GM12878 (cell line): ENCODE results near the gene UPK1B. TPM values are rescaled to one million over a fixed set of nuclear protein-coding genes. Genes with fewer than 3 reads are reported as not detected.

Source experiments
- ATAC-seq: fragments of 200-7000 bp; cut with Tn5 transposase; 3 replicates; pipeline ENCODE4 v1.9.1; 2020; ENCODE audit warnings: mild to moderate bottlenecking, moderate library complexity
- BruUV-seq: library from RNA; stranded (reverse); fragments of 400-500 nt; replicated peaks from 2 replicates; lab custom pipeline; 2021; lab: Mats Ljungman, UMichigan
- CTCF ChIA-PET: fragments of 300-600 bp; sonication (Branson Sonifier 250); formaldehyde crosslinking; extraction: SDS; loops from one replicate; lab custom pipeline; 2021; ENCODE audit warnings: inconsistent platforms; lab: Yijun Ruan, JAX
- POLR2A ChIA-PET: fragments of 350-600 bp; formaldehyde crosslinking; extraction: SDS; loops from one replicate; lab custom pipeline; 2021; ENCODE audit warnings: inconsistent platforms; lab: Charles Lee
- RAD21 ChIA-PET: fragments of 300-600 bp; sonication (Branson Sonifier 250); formaldehyde crosslinking; loops from one replicate; lab custom pipeline; 2023; ENCODE audit warnings: antibody characterized with exemption; ENCODE audit not compliant: unreplicated experiment; lab: Charles Lee
- SMC1A ChIA-PET: fragments of 300-600 bp; sonication (Branson Sonifier 250); formaldehyde crosslinking; loops from one replicate; lab custom pipeline; 2023; ENCODE audit not compliant: unreplicated experiment, uncharacterized antibody; lab: Charles Lee
- DNase-seq: peaks from one replicate; pipeline ENCODE4 v3.0.0-alpha.2; 2011; ENCODE audit warnings: low read depth, low spot score
- FAIRE-seq: peaks from 3 replicates; lab custom pipeline; 2011; peaks lifted over from hg19 to GRCh38; lab: Jason Lieb, UNC
- H2AFZ ChIP-seq: 2 replicates; pipeline ENCODE4 v1.6.0; 2011; ENCODE audit warnings: low read depth, low read length, control low read depth; ENCODE audit not compliant: control insufficient read depth
- H3K27ac ChIP-seq: 2 replicates; pipeline ENCODE4 v1.5.1; 2011; ENCODE audit warnings: control low read depth; ENCODE audit not compliant: control insufficient read depth, insufficient read depth
- H3K27me3 ChIP-seq, 2 experiments: replicated peaks in 1 of 2; 2 replicates each; pipeline versions ENCODE4 v1.6.0 to v1.6.1; 2011; ENCODE audit warnings: low read length in 1 of 2; ENCODE audit not compliant: control insufficient read depth in 2 of 2, insufficient read depth in 2 of 2
- H3K36me3 ChIP-seq, 2 experiments: 2 replicates each; pipeline ENCODE4 v1.5.1; 2011; ENCODE audit warnings: low read length in 1 of 2; ENCODE audit not compliant: control insufficient read depth in 2 of 2, insufficient read depth in 2 of 2
- H3K4me1 ChIP-seq: 2 replicates; pipeline ENCODE4 v1.6.1; 2011; ENCODE audit warnings: mild to moderate bottlenecking, low read length, moderate library complexity, mixed read lengths; ENCODE audit not compliant: control insufficient read depth, insufficient read depth
- H3K4me2 ChIP-seq: 2 replicates; pipeline ENCODE4 v1.6.0; 2011; ENCODE audit warnings: control low read depth; ENCODE audit not compliant: control insufficient read depth, insufficient read depth
- H3K4me3 ChIP-seq: fragments of 200-600 bp; sonication (generic); 2 replicates; pipeline ENCODE4 v1.5.1; 2016
- H3K79me2 ChIP-seq: 2 replicates; pipeline ENCODE4 v1.6.0; 2011; ENCODE audit warnings: low read length; ENCODE audit not compliant: control insufficient read depth, insufficient read depth
- H3K9ac ChIP-seq: 2 replicates; pipeline ENCODE4 v1.8.0; 2011; ENCODE audit warnings: low read length, control low read depth, mixed read lengths; ENCODE audit not compliant: control insufficient read depth, insufficient read depth
- H3K9me3 ChIP-seq: replicated peaks from 3 replicates; pipeline ENCODE4 v1.5.1; 2011; ENCODE audit warnings: mild to moderate bottlenecking, low read length; ENCODE audit not compliant: control insufficient read depth, insufficient read depth
- H4K20me1 ChIP-seq: 2 replicates; pipeline ENCODE4 v1.6.0; 2011; ENCODE audit not compliant: control insufficient read depth, insufficient read depth
- BACH1 ChIP-seq: fragments of 450-650 bp; IDR thresholded peaks from 2 replicates; pipeline ENCODE4 v1.6.1; 2017; ENCODE audit warnings: mild to moderate bottlenecking, borderline replicate concordance
- DPF2 ChIP-seq: fragments of 450-650 bp; IDR thresholded peaks from 2 replicates; pipeline ENCODE4 v1.6.1; 2017; ENCODE audit warnings: mild to moderate bottlenecking
- EGR1 ChIP-seq, 2 experiments: IDR thresholded peaks; 1 replicate in 1 of 2; 2 replicates in 1 of 2; pipeline ENCODE4 v1.6.1; 2011 to 2012; ENCODE audit warnings: low read depth in 2 of 2, low read length in 2 of 2, borderline replicate concordance in 1 of 2, mild to moderate bottlenecking in 1 of 2, moderate library complexity in 1 of 2
- ESRRA ChIP-seq: IDR thresholded peaks from 2 replicates; pipeline ENCODE4 v1.6.1; 2012; ENCODE audit warnings: mild to moderate bottlenecking, low read length, improper control_type of control experiment
- HDAC6 ChIP-seq: fragments of 200-600 bp; sonication (generic); IDR thresholded peaks from one replicate; pipeline ENCODE4 v1.8.0; 2017; ENCODE audit warnings: antibody characterized with exemption; ENCODE audit not compliant: unreplicated experiment
- MXI1 ChIP-seq: fragments of 150-350 bp; IDR thresholded peaks from 2 replicates; pipeline ENCODE4 v1.6.1; 2011; ENCODE audit warnings: low read depth, mild to moderate bottlenecking, inconsistent platforms, low read length, improper control_type of control experiment
- POLR2A ChIP-seq: IDR thresholded peaks from 2 replicates; pipeline ENCODE4 v1.6.1; 2011; ENCODE audit warnings: low read depth, mild to moderate bottlenecking, low read length
- POU2F2 ChIP-seq: IDR thresholded peaks from 3 replicates; pipeline ENCODE4 v1.6.1; 2011; ENCODE audit warnings: low read depth, mild to moderate bottlenecking, low read length, borderline replicate concordance
- SMARCA5 ChIP-seq: fragments of 450-650 bp; IDR thresholded peaks from 2 replicates; pipeline ENCODE4 v1.6.1; 2017; ENCODE audit warnings: mild to moderate bottlenecking
- SREBF2 ChIP-seq: IDR thresholded peaks from 2 replicates; pipeline ENCODE4 v1.6.1; 2012; ENCODE audit warnings: mild to moderate bottlenecking, low read length
- WGBS: methylation state at CpG from one replicate; pipeline ENCODE4 v1.1.6; 2016; ENCODE audit warnings: low lambda C conversion rate; ENCODE audit not compliant: insufficient replicate concordance, insufficient coverage; ENCODE audit errors: missing lambda C conversion rate; 5-methylcytosine and 5-hydroxymethylcytosine counted together
- in situ Hi-C: fragments of 300-500 bp; cut with MboI; formaldehyde crosslinking; loops from 9 replicates; pipeline ENCODE4 v1.14.3; 2018; ENCODE audit warnings: mixed read lengths
- intact Hi-C: fragments of 100-400 bp; cut with micrococcal nuclease; formaldehyde crosslinking; loops from one replicate; pipeline ENCODE4 v1.14.2; 2022; ENCODE audit not compliant: unreplicated experiment
- polyA plus RNA-seq, 11 experiments: library from polyadenylated mRNA; depleted of rRNA in 4 of 11; unstranded in 6 of 11; stranded (reverse) in 5 of 11; fragments of >200 nt; fragmentation: Nextera tagmentation in 4 of 11; fragmentation: Illumina TruSeq in 1 of 11; extraction: Ambion mirVana in 4 of 11; extraction: Trizol in 1 of 11; gene quantifications; 1 replicate in 1 of 11; 2 replicates in 10 of 11; pipeline versions ENCODE4 v1.2.1 to v1.2.3, GENCODE V29; 2011 to 2016; ENCODE audit warnings: inconsistent platforms in 2 of 11, missing spikeins in 2 of 11, low read depth in 1 of 11
- total RNA-seq, 4 experiments: library from RNA; depleted of rRNA in 3 of 4; stranded (reverse); fragments of >200 nt in 3 of 4; fragmentation: Illumina TruSeq in 1 of 4; extraction: Trizol in 1 of 4; gene quantifications; 2 replicates each; pipeline versions ENCODE4 v1.2.1 to v1.2.3, GENCODE V29; 2013 to 2021
- TF ChIP-seq, protein P1 (sequence below), 3 experiments: IDR thresholded peaks in 2 of 3; conservative IDR thresholded peaks in 1 of 3; 2 replicates each; pipeline ENCODE4 v1.5.1; 2011; ENCODE audit warnings: low read depth in 3 of 3, low read length in 3 of 3, mild to moderate bottlenecking in 3 of 3, control low read depth in 2 of 3, moderate library complexity in 2 of 3, inconsistent platforms in 1 of 3, mixed read lengths in 1 of 3; ENCODE audit not compliant: control insufficient read depth in 2 of 3, insufficient read depth in 1 of 3; ENCODE audit errors: extremely low read depth in 1 of 3
- TF ChIP-seq, protein P2 (sequence below): fragments of 450-650 bp; formaldehyde crosslinking; IDR thresholded peaks from 2 replicates; pipeline ENCODE4 v1.4.0; 2022; ENCODE audit warnings: mild to moderate bottlenecking, moderate library complexity
- TF ChIP-seq, protein P3 (sequence below): fragments of 450-650 bp; IDR thresholded peaks from 2 replicates; pipeline ENCODE4 v1.6.1; 2017; ENCODE audit warnings: mild to moderate bottlenecking
- TF ChIP-seq, protein P4 (sequence below): fragments of 450-650 bp; IDR thresholded peaks from 2 replicates; pipeline ENCODE4 v1.6.1; 2016; ENCODE audit warnings: mild to moderate bottlenecking

The UPK1B gene
- total and polyA plus RNA-seq, 10 of the 15 experiments (the other 5 are each of a cell fraction or from before 2014, with no cell fraction given): not detected

DNA sequence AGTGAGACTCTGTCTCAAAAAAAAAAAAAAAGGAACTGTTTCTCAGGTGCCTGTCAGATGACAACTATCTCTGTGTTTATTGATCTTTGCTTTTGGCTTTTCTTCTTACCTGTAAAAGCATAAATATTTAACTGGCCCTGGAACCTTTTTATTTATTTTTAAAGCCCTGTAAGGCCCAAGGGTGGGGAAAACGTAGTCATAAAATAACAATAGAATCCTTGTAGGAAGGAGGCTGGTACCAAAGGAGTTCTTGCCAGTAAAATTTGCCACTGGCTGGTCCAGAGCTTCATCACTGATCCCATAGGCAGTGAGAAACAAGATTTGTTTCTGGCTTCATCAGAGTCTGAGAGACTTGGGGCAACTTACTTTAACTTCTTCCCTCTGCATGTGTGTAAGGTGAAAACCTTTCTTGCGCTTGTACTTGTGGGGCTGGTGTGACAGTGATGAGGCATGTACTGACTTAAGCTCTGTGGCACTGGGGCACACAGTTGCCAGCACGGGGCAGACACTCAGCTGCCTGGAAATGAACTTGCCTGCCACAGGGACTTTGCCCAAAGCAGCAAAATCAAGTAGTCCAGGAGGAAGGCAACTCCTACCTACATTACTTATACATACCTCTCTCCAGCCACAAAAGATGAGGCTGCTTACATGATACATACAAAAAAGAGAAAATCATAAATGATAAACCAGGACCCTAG lies 47.7 kb downstream of the UPK1B start:
- H3K36me3 ChIP-seq: peaks cover 9 to 15% of the 10 kb centered on the region in 2 experiments
- no peak overlapping the region for H3K4me3 ChIP-seq
- H3K27me3 ChIP-seq: no peaks in the 10 kb centered on the region
- ATAC-seq: no peak
- no peak overlapping the region for H3K9ac ChIP-seq
- H3K4me2 ChIP-seq: no peak overlapping the region
- ChIA-PET POLR2A (no interaction called here), SMC1A (interaction anchor here (1.7 kb wide), 1 partner anchor 20 kb away, joined by 5 read pairs; the partner anchor contains the start of gene B4GALT4), RAD21 (no interaction called here), CTCF (no interaction called here)
- in situ Hi-C loops: no loop called here
- TF ChIP-seq POU2F2 (no peak), SREBF2 (no peak), POLR2A (no peak), EGR1 (IDR thresholded peaks at IDR 0.05; ENCODE audit: borderline replicate concordance in 1 of 2, low read depth in 2 of 2, low read length in 2 of 2) (no peak), SMARCA5 (no peak), HDAC6 (no peak), ESRRA (no peak), BACH1 (no peak), MXI1 (no peak), DPF2 (no peak)
- TF ChIP-seq, protein P1, sequence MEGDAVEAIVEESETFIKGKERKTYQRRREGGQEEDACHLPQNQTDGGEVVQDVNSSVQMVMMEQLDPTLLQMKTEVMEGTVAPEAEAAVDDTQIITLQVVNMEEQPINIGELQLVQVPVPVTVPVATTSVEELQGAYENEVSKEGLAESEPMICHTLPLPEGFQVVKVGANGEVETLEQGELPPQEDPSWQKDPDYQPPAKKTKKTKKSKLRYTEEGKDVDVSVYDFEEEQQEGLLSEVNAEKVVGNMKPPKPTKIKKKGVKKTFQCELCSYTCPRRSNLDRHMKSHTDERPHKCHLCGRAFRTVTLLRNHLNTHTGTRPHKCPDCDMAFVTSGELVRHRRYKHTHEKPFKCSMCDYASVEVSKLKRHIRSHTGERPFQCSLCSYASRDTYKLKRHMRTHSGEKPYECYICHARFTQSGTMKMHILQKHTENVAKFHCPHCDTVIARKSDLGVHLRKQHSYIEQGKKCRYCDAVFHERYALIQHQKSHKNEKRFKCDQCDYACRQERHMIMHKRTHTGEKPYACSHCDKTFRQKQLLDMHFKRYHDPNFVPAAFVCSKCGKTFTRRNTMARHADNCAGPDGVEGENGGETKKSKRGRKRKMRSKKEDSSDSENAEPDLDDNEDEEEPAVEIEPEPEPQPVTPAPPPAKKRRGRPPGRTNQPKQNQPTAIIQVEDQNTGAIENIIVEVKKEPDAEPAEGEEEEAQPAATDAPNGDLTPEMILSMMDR (IDR thresholded peaks at IDR 0.05 in 2 of 3, conservative IDR thresholded peaks at IDR 0.05 in 1 of 3; ENCODE audit: control insufficient read depth in 2 of 3, extremely low read depth in 1 of 3, insufficient read depth in 1 of 3, low read depth in 3 of 3, low read length in 3 of 3): no peak
- TF ChIP-seq, protein P2, sequence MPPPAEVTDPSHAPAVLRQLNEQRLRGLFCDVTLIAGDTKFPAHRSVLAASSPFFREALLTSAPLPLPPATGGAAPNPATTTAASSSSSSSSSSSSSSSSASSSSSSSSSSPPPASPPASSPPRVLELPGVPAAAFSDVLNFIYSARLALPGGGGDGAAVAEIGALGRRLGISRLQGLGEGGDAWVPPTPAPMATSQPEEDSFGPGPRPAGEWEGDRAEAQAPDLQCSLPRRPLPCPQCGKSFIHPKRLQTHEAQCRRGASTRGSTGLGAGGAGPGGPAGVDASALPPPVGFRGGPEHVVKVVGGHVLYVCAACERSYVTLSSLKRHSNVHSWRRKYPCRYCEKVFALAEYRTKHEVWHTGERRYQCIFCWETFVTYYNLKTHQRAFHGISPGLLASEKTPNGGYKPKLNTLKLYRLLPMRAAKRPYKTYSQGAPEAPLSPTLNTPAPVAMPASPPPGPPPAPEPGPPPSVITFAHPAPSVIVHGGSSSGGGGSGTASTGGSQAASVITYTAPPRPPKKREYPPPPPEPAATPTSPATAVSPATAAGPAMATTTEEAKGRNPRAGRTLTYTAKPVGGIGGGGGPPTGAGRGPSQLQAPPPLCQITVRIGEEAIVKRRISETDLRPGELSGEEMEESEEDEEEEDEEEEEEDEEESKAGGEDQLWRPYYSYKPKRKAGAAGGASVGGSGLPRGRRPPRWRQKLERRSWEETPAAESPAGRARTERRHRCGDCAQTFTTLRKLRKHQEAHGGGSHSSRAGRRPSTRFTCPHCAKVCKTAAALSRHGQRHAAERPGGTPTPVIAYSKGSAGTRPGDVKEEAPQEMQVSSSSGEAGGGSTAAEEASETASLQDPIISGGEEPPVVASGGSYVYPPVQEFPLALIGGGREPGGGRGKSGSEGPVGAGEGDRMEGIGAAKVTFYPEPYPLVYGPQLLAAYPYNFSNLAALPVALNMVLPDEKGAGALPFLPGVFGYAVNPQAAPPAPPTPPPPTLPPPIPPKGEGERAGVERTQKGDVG (CRISPR knock-in tag): no peak
- TF ChIP-seq, protein P3, sequence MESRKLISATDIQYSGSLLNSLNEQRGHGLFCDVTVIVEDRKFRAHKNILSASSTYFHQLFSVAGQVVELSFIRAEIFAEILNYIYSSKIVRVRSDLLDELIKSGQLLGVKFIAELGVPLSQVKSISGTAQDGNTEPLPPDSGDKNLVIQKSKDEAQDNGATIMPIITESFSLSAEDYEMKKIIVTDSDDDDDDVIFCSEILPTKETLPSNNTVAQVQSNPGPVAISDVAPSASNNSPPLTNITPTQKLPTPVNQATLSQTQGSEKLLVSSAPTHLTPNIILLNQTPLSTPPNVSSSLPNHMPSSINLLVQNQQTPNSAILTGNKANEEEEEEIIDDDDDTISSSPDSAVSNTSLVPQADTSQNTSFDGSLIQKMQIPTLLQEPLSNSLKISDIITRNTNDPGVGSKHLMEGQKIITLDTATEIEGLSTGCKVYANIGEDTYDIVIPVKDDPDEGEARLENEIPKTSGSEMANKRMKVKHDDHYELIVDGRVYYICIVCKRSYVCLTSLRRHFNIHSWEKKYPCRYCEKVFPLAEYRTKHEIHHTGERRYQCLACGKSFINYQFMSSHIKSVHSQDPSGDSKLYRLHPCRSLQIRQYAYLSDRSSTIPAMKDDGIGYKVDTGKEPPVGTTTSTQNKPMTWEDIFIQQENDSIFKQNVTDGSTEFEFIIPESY: no peak
- TF ChIP-seq, protein P4, sequence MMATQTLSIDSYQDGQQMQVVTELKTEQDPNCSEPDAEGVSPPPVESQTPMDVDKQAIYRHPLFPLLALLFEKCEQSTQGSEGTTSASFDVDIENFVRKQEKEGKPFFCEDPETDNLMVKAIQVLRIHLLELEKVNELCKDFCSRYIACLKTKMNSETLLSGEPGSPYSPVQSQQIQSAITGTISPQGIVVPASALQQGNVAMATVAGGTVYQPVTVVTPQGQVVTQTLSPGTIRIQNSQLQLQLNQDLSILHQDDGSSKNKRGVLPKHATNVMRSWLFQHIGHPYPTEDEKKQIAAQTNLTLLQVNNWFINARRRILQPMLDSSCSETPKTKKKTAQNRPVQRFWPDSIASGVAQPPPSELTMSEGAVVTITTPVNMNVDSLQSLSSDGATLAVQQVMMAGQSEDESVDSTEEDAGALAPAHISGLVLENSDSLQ: no peak
- no peak for DNase-seq
- no TSS peak for BruUV-seq
- intact Hi-C loops: no loop called here
- H3K9me3 ChIP-seq: no peaks in the 10 kb centered on the region
- 62% methylated on average over 3 of the region's 3 CpGs for WGBS
- no peaks in the 10 kb centered on the region for H3K79me2 ChIP-seq
- H2AFZ ChIP-seq: no peak overlapping the region
- H4K20me1 ChIP-seq: no peaks in the 10 kb centered on the region
- H3K27ac ChIP-seq: no peak overlapping the region
- no peak for FAIRE-seq
- H3K4me1 ChIP-seq: no peaks in the 10 kb centered on the region
